Stimulated activated CD8-positive, alpha-beta memory T cell treated with anti-CD3 and anti-CD28 coated beads, Interleukin-4, amount 100 ng/mL, for 24 hours (primary cell): ENCODE data around the gene LPA.
A peak's percentile ranks its signal among the peaks of the same experiment; 100 is the strongest.
"Not testable (repeated sequence)": the region's sequence is repeated elsewhere in the genome, so short reads cannot be mapped to it uniquely, and the experiment has no call there.

Experiments
- DNase-seq: peaks from one replicate; pipeline ENCODE4 v3.0.0-alpha.2; 2020; ENCODE audit warnings: low read depth

The LPA gene

DNA sequence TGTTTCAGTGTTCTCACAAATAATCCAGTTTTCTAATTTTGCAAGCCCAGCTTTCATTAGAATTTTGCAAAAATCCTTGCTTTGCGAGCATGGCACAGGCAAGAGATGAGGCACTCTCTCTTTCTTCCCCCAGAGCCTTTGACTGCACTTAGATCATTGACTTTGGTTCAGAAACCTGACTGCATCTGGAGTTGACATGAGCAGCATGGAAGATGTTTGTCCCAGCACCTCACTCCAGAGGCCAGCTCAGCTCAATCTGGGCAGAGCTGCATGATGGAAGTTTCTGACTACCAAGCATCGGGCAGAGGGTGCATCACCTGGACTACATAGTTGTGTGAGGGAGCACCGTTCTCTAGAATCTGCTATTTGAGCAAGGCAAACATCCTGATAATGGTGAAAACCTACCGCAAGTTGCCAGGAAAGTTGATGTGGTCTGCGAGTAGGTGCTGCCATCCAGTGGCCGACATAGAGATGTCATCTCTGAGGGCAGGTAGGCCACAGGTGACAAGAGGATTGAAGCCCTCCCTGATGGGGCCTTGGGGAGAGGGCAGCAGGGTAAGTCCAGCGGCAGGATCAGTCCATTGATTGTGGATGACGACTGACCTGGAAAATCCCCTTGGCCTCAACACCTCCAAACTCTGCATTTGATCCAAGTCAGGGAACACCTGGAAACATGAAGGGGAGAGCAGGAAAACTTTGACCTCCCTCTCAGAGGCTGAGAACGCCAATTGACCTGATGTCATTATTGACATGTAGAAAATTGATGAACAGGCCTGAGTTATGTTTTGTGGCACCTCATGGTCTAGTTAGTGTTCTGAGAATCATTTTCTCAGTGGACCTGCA is 3.8 kb upstream of the LPA start:
- DNase-seq, result no peak

DNA sequence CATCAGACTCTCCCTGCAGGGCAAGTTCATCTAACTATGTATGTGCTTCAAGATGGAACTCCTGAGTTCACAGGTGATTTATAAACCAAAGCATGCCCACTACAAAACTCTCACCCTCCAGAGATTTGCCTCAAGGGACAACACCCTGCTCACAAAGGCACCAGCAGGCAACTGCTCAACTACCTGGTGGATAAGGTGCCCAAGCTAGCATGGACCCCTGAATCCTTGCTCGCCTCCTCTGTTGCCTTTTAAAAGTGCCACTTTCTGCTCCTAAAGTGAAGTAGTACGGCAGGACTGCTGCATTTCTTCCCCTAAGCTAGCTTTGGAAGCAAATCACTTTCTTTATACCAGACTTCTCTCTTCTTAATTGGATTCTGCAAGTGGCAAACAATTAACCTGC is 1.2 kb downstream of the LPA start:
- no peak for DNase-seq

GRCh38 chr6:160662429-160662828 is 1.6 kb downstream of the LPA start:
- no peak for DNase-seq

GRCh38 chr6:160661216-160661615 is 2.9 kb downstream of the LPA start:
- no peak for DNase-seq

DNA sequence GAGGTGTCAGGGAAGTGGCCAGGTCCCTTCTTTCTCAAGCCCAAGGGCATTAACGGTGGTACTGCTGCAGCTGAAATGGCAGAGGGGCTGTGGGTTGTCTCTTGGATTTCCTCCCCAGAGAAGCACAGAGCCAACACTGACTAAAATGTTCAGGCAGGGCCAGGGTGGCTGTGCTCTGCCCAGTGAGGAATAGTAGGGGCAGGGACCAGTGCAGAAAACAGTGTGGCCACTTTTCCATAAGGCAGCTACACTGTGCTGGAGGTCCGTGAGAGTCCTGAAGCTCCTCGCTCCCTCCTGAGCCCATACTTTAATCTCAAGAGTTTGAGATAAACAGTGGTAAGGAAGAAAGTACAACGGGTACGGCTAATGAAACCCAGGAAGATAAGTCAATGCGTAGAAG is 4.5 kb downstream of the LPA start:
- no peak for DNase-seq

DNA sequence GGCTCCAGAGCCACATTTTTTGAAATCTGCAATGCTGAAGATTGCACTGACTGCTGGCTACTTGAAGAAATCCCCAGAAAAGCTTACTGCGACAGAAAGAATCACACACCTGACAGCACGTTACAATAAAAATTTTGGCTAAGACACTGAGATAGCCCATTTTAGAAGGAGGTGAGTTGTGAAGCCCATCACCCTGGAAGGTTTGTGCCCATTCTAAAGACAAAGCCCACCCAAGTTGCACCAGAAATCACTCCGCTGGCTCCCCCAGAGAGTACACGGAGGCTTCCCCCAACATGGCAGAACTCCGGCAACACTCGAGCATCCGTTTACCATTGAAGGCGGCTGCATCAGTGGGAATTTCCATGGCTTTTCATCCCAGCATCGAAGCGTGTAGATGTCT is 29.4 kb downstream of the LPA start:
- no peak for DNase-seq

GRCh38 chr6:160595838-160596832 is 67.9 kb downstream of the LPA start:
- DNase-seq, result no peak

DNA sequence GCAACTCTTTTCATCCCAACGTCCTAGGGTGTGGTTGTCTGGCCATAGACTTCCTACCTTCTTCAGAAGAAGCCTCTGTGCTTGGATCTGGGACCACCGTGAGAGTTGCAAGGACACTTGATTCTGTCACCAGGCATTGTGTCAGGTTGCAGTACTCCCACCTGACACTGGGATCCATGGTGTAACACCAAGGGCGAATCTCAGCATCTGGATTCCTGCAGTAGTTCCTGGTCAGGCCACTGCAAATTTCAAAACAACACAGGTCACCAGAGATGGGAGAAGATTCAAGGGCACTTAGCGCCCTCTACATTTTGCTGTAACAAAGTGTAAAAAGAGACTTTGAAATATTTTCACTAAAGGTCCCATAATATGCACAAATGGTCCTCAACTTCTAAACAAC is 68.8 kb downstream of the LPA start:
- DNase-seq, result not testable (repeated sequence)

DNA sequence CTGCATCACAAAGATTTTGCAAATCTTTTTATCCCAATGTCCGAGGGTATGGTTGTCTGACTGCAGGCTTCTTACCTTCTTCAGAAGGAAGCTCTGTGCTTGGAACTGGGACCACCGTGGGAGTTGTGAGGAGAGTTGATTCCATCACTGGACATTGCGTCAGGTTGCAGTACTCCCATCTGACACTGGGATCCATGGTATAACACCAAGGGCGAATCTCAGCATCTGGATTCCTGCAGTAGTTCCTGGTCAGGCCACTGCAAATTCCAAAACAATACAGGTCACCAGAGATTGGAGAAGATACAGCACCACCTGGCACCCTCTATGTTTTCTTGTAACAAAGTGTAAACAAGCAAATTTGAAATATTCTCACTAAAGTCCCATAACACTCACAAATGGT is 77.7 kb downstream of the LPA start:
- DNase-seq, result no peak

- no peak for DNase-seq
Measured at GRCh38 chr6:160583794-160584193, 80.3 kb downstream of the LPA start.

DNA sequence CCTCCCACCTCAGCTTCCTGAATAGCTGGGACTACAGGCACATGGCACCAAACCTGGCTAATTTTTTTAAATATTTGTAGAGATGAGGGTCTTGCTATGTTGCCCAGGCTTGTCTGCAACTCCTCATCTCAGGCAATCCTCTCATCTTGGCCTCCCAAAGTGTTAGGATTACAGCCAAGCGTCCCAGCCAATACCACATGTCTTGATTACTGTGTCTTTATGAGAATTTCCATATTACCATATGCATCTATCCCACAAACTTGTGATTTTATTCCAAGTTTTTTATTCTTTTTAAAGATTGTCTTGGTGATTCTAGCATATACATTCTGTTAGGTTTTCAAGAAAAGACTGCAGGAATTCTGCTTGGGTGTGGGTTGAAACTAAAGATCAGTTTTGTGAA is 82.7 kb downstream of the LPA start:
- no peak for DNase-seq

GRCh38 chr6:160578515-160578914 is 85.6 kb downstream of the LPA start:
- not testable (repeated sequence) for DNase-seq

GRCh38 chr6:160573943-160574342 is 90.1 kb downstream of the LPA start:
- DNase-seq, result no peak

DNA sequence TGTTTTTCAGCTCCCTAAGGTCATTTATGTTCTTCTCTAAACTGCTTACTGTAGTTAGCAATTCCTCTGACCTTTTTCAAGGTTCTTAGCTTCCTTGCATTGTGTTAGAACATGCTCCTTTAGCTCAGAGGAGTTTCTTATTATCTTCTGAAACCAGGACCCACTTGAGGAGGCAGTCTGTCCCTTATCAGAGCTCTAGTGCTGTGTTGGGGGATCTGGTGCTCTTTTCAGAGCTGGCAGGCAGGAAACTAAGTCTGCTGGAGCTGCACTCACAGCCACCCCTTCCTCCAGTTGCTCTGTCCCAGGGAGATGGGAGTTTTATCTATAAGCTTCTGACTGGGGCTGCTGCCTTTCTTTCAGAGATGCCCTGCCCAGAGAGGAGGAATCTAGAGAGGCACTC is 92.9 kb downstream of the LPA start:
- not testable (repeated sequence) for DNase-seq

GRCh38 chr6:160544802-160545201 is 119.3 kb downstream of the LPA start:
- DNase-seq, result no peak

DNA sequence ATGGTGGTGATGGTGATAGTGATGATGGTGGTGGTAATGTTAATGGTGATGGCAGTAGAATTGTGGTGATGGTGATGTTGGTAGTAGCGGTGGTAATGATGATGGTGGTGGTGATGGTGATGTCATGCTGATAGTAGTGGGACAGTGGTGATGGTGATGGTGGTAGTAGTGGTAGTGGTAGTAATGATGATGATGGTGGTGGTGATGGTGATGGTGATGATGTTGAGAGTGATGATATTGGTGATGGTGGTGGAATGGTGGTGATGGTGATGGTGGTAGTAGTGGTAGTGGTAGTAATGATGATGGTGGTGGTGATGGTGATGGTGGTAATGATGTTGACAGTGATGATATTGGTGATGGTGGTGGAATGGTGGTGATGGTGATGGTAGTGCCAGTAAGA is 128.8 kb downstream of the LPA start:
- DNase-seq, result no peak

GRCh38 chr6:160534050-160534696 is 129.9 kb downstream of the LPA start:
- DNase-seq, result peak; percentile 51

- DNase-seq, result no peak
Measured at GRCh38 chr6:160532315-160532714, 131.8 kb downstream of the LPA start.

DNA sequence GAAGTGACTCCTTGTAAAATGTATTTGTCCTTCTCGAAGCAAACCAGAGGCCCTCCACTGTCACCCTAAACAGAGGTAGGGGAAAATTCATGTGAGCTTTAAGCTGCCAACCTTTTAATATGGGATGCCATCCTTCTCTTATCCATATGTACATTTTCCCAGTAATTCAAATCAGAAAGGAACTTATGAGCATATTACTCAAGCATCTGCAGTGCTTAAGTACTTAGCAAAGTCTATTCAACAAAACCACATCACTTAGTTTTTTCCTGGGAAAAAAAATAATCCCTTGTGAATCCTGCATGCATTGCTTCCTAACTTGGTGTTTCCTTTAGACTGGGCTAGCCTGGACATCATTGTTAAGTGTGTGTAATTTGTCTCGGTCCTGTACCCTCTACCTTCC is 132.2 kb downstream of the LPA start:
- DNase-seq, result no peak

- not testable (repeated sequence) for DNase-seq
Measured at GRCh38 chr6:160529524-160529923, 134.6 kb downstream of the LPA start.

GRCh38 chr6:160523223-160523622 is 140.9 kb downstream of the LPA start:
- DNase-seq, result no peak
